GM12878 (cell line): Measurements from ENCODE around the gene RAPGEF4. TPM values are rescaled to one million over a fixed set of nuclear protein-coding genes. Genes with fewer than 3 reads are reported as not detected.

Experiments
- ATAC-seq: fragments of 200-7000 bp; cut with Tn5 transposase; 3 replicates; pipeline ENCODE4 v1.9.1; 2020; ENCODE audit warnings: mild to moderate bottlenecking, moderate library complexity
- BruUV-seq: library from RNA; stranded (reverse); fragments of 400-500 nt; replicated peaks from 2 replicates; lab custom pipeline; 2021; lab: Mats Ljungman, UMichigan
- CTCF ChIA-PET: fragments of 300-600 bp; sonication (Branson Sonifier 250); formaldehyde crosslinking; extraction: SDS; loops from one replicate; lab custom pipeline; 2021; ENCODE audit warnings: inconsistent platforms; lab: Yijun Ruan, JAX
- POLR2A ChIA-PET: fragments of 350-600 bp; formaldehyde crosslinking; extraction: SDS; loops from one replicate; lab custom pipeline; 2021; ENCODE audit warnings: inconsistent platforms; lab: Charles Lee
- RAD21 ChIA-PET: fragments of 300-600 bp; sonication (Branson Sonifier 250); formaldehyde crosslinking; loops from one replicate; lab custom pipeline; 2023; ENCODE audit warnings: antibody characterized with exemption; ENCODE audit not compliant: unreplicated experiment; lab: Charles Lee
- SMC1A ChIA-PET: fragments of 300-600 bp; sonication (Branson Sonifier 250); formaldehyde crosslinking; loops from one replicate; lab custom pipeline; 2023; ENCODE audit not compliant: unreplicated experiment, uncharacterized antibody; lab: Charles Lee
- DNase-seq: peaks from one replicate; pipeline ENCODE4 v3.0.0-alpha.2; 2011; ENCODE audit warnings: low read depth, low spot score
- FAIRE-seq: peaks from 3 replicates; lab custom pipeline; 2011; peaks lifted over from hg19 to GRCh38; lab: Jason Lieb, UNC
- H2AFZ ChIP-seq: 2 replicates; pipeline ENCODE4 v1.6.0; 2011; ENCODE audit warnings: low read depth, low read length, control low read depth; ENCODE audit not compliant: control insufficient read depth
- H3K27ac ChIP-seq: 2 replicates; pipeline ENCODE4 v1.5.1; 2011; ENCODE audit warnings: control low read depth; ENCODE audit not compliant: control insufficient read depth, insufficient read depth
- H3K27me3 ChIP-seq, 2 experiments: replicated peaks in 1 of 2; 2 replicates each; pipeline versions ENCODE4 v1.6.0 to v1.6.1; 2011; ENCODE audit warnings: low read length in 1 of 2; ENCODE audit not compliant: control insufficient read depth in 2 of 2, insufficient read depth in 2 of 2
- H3K36me3 ChIP-seq, 2 experiments: 2 replicates each; pipeline ENCODE4 v1.5.1; 2011; ENCODE audit warnings: low read length in 1 of 2; ENCODE audit not compliant: control insufficient read depth in 2 of 2, insufficient read depth in 2 of 2
- H3K4me1 ChIP-seq: 2 replicates; pipeline ENCODE4 v1.6.1; 2011; ENCODE audit warnings: mild to moderate bottlenecking, low read length, moderate library complexity, mixed read lengths; ENCODE audit not compliant: control insufficient read depth, insufficient read depth
- H3K4me2 ChIP-seq: 2 replicates; pipeline ENCODE4 v1.6.0; 2011; ENCODE audit warnings: control low read depth; ENCODE audit not compliant: control insufficient read depth, insufficient read depth
- H3K4me3 ChIP-seq: fragments of 200-600 bp; sonication (generic); 2 replicates; pipeline ENCODE4 v1.5.1; 2016
- H3K79me2 ChIP-seq: 2 replicates; pipeline ENCODE4 v1.6.0; 2011; ENCODE audit warnings: low read length; ENCODE audit not compliant: control insufficient read depth, insufficient read depth
- H3K9ac ChIP-seq: 2 replicates; pipeline ENCODE4 v1.8.0; 2011; ENCODE audit warnings: low read length, control low read depth, mixed read lengths; ENCODE audit not compliant: control insufficient read depth, insufficient read depth
- H3K9me3 ChIP-seq: replicated peaks from 3 replicates; pipeline ENCODE4 v1.5.1; 2011; ENCODE audit warnings: mild to moderate bottlenecking, low read length; ENCODE audit not compliant: control insufficient read depth, insufficient read depth
- H4K20me1 ChIP-seq: 2 replicates; pipeline ENCODE4 v1.6.0; 2011; ENCODE audit not compliant: control insufficient read depth, insufficient read depth
- ATF7 ChIP-seq: fragments of 450-650 bp; IDR thresholded peaks from 2 replicates; pipeline ENCODE4 v1.6.1; 2016; ENCODE audit warnings: low read depth, mild to moderate bottlenecking
- E2F4 ChIP-seq: IDR thresholded peaks from 2 replicates; pipeline ENCODE4 v1.6.1; 2012; ENCODE audit warnings: low read depth, low read length, improper control_type of control experiment
- EP300 ChIP-seq, 2 experiments: fragments of 150-350 bp in 1 of 2; IDR thresholded peaks; 2 replicates each; pipeline ENCODE4 v1.6.1; 2011 to 2012; ENCODE audit warnings: low read depth in 2 of 2, low read length in 2 of 2, borderline replicate concordance in 1 of 2, improper control_type of control experiment in 1 of 2, inconsistent platforms in 1 of 2; ENCODE audit not compliant: control insufficient read depth in 1 of 2
- POLR2AphosphoS2 ChIP-seq: IDR thresholded peaks from 2 replicates; pipeline ENCODE4 v1.6.1; 2011; ENCODE audit warnings: low read depth, mild to moderate bottlenecking, low read length, improper control_type of control experiment, moderate library complexity
- SUZ12 ChIP-seq: fragments of 200-600 bp; sonication (generic); IDR thresholded peaks from one replicate; pipeline ENCODE4 v1.6.1; 2018; ENCODE audit warnings: antibody characterized with exemption, mild to moderate bottlenecking; ENCODE audit not compliant: unreplicated experiment
- YY1 ChIP-seq: IDR thresholded peaks from 2 replicates; pipeline ENCODE4 v1.6.1; 2011; ENCODE audit warnings: low read depth, mild to moderate bottlenecking, low read length
- ZBTB4 ChIP-seq: fragments of 450-650 bp; formaldehyde crosslinking; IDR thresholded peaks from 2 replicates; pipeline ENCODE4 v1.4.0; 2022; ENCODE audit warnings: mild to moderate bottlenecking, moderate library complexity
- ZNF384 ChIP-seq: IDR thresholded peaks from 2 replicates; pipeline ENCODE4 v1.6.1; 2012; ENCODE audit warnings: low read depth, mild to moderate bottlenecking, low read length, improper control_type of control experiment, borderline replicate concordance
- ZNF687 ChIP-seq: fragments of 450-650 bp; IDR thresholded peaks from 2 replicates; pipeline ENCODE4 v1.6.1; 2017; ENCODE audit warnings: mild to moderate bottlenecking, moderate library complexity
- WGBS: methylation state at CpG from one replicate; pipeline ENCODE4 v1.1.6; 2016; ENCODE audit warnings: low lambda C conversion rate; ENCODE audit not compliant: insufficient replicate concordance, insufficient coverage; ENCODE audit errors: missing lambda C conversion rate; 5-methylcytosine and 5-hydroxymethylcytosine counted together
- in situ Hi-C: fragments of 300-500 bp; cut with MboI; formaldehyde crosslinking; loops from 9 replicates; pipeline ENCODE4 v1.14.3; 2018; ENCODE audit warnings: mixed read lengths
- intact Hi-C: fragments of 100-400 bp; cut with micrococcal nuclease; formaldehyde crosslinking; loops from one replicate; pipeline ENCODE4 v1.14.2; 2022; ENCODE audit not compliant: unreplicated experiment
- polyA plus RNA-seq, 11 experiments: library from polyadenylated mRNA; depleted of rRNA in 4 of 11; unstranded in 6 of 11; stranded (reverse) in 5 of 11; fragments of >200 nt; fragmentation: Nextera tagmentation in 4 of 11; fragmentation: Illumina TruSeq in 1 of 11; extraction: Ambion mirVana in 4 of 11; extraction: Trizol in 1 of 11; gene quantifications; 1 replicate in 1 of 11; 2 replicates in 10 of 11; pipeline versions ENCODE4 v1.2.1 to v1.2.3, GENCODE V29; 2011 to 2016; ENCODE audit warnings: inconsistent platforms in 2 of 11, missing spikeins in 2 of 11, low read depth in 1 of 11
- total RNA-seq, 4 experiments: library from RNA; depleted of rRNA in 3 of 4; stranded (reverse); fragments of >200 nt in 3 of 4; fragmentation: Illumina TruSeq in 1 of 4; extraction: Trizol in 1 of 4; gene quantifications; 2 replicates each; pipeline versions ENCODE4 v1.2.1 to v1.2.3, GENCODE V29; 2013 to 2021

The RAPGEF4 gene
- total and polyA plus RNA-seq, 10 of the 15 experiments (the other 5 are each of a cell fraction or from before 2014, with no cell fraction given): 0.18 TPM; not detected in 8

- Histone ChIP-seq H2AFZ (no peak overlapping the region), H3K9me3 (no peaks in the 10 kb centered on the region), H4K20me1 (no peaks in the 10 kb centered on the region), H3K36me3 (no peaks in the 10 kb centered on the region), H3K27me3 (no peaks in the 10 kb centered on the region), H3K4me1 (no peaks in the 10 kb centered on the region), H3K9ac (no peak overlapping the region), H3K4me3 (no peak overlapping the region), H3K4me2 (no peak overlapping the region), H3K27ac (no peak overlapping the region)
- FAIRE-seq (no peak), ATAC-seq (no peak), DNase-seq (no peak)
- in situ Hi-C loops: no loop called here
- RAD21 ChIA-PET: no interaction called here
- BruUV-seq: no TSS peak
- 6% methylated on average over 1 of the region's 1 CpG for WGBS
- CTCF ChIA-PET: no interaction called here
- POLR2A ChIA-PET: no interaction called here
- SMC1A ChIA-PET: no interaction called here
- TF ChIP-seq ATF7 (no peak), ZBTB4 (CRISPR knock-in tag) (no peak), EP300 (IDR thresholded peaks at IDR 0.05; ENCODE audit: borderline replicate concordance in 1 of 2, control insufficient read depth in 1 of 2, low read depth in 2 of 2, low read length in 2 of 2) (no peak), E2F4 (no peak), POLR2AphosphoS2 (no peak), ZNF687 (no peak), ZNF384 (no peak), YY1 (no peak), SUZ12 (no peak)
- TF ChIP-seq, all 136 proteins: peak for 0
- intact Hi-C loops: no loop called here
- H3K79me2 ChIP-seq: no peaks in the 10 kb centered on the region
Observed at GRCh38 chr2:172878260-172878659, 142.6 kb downstream of the RAPGEF4 start.
